IMR-90 (cell line): ENCODE data around the gene NUP107. TPM values are rescaled to one million over a fixed set of nuclear protein-coding genes. Genes with fewer than 3 reads are reported as not detected.
A peak's percentile ranks its signal among the peaks of the same experiment; 100 is the strongest.

ENCODE experiments used
- ATAC-seq: fragments of 200-7000 bp; cut with Tn5 transposase; 2 replicates; pipeline ENCODE4 v1.9.1; 2020; ENCODE audit warnings: low read depth, mild to moderate bottlenecking, moderate library complexity
- BruUV-seq: library from RNA; stranded (reverse); fragments of 400-500 nt; replicated peaks from 2 replicates; lab custom pipeline; 2021; lab: Mats Ljungman, UMichigan
- CTCF ChIA-PET: fragments of 300-600 bp; formaldehyde crosslinking; extraction: SDS; loops from one replicate; lab custom pipeline; 2021; ENCODE audit warnings: antibody characterized with exemption; lab: Yijun Ruan, JAX
- POLR2A ChIA-PET: fragments of 300-600 bp; sonication (Branson Sonifier 250); formaldehyde crosslinking; loops from one replicate; lab custom pipeline; 2022; ENCODE audit warnings: antibody characterized with exemption; ENCODE audit not compliant: unreplicated experiment; lab: Charles Lee
- DNase-seq: peaks from one replicate; pipeline ENCODE4 v3.0.0; 2013
- H2AFZ ChIP-seq: replicated peaks from 2 replicates; pipeline ENCODE3; 2013; ENCODE audit warnings: low read length, mild to moderate bottlenecking; ENCODE audit not compliant: poor library complexity
- H2AK5ac ChIP-seq: 2 replicates; pipeline ENCODE4 v1.6.1; 2013; ENCODE audit warnings: low read depth, low read length, inconsistent platforms
- H2AK9ac ChIP-seq: replicated peaks from 2 replicates; pipeline ENCODE3; 2013; ENCODE audit warnings: mild to moderate bottlenecking, low read depth, low read length, moderate library complexity; ENCODE audit not compliant: poor library complexity
- H2BK120ac ChIP-seq: 2 replicates; pipeline ENCODE4 v1.6.1; 2013; ENCODE audit warnings: low read depth, low read length, inconsistent platforms
- H2BK15ac ChIP-seq: 3 replicates; pipeline ENCODE4 v1.6.1; 2013; ENCODE audit warnings: low read depth, low read length, inconsistent platforms
- H2BK20ac ChIP-seq: 2 replicates; pipeline ENCODE4 v1.6.1; 2013; ENCODE audit warnings: low read depth, mild to moderate bottlenecking, inconsistent platforms, low read length, moderate library complexity
- H2BK5ac ChIP-seq: 2 replicates; pipeline ENCODE4 v1.6.1; 2013; ENCODE audit warnings: mild to moderate bottlenecking, low read depth, low read length, inconsistent platforms; ENCODE audit not compliant: poor library complexity, severe bottlenecking
- H3K14ac ChIP-seq: replicated peaks from 2 replicates; pipeline ENCODE4 v1.6.1; 2013; ENCODE audit warnings: low read depth, low read length, inconsistent platforms
- H3K18ac ChIP-seq: 2 replicates; pipeline ENCODE4 v1.6.1; 2013; ENCODE audit warnings: low read depth, low read length, control low read depth
- H3K23ac ChIP-seq: 2 replicates; pipeline ENCODE4 v1.6.1; 2013; ENCODE audit warnings: low read depth, low read length, inconsistent platforms
- H3K27ac ChIP-seq: 2 replicates; pipeline ENCODE4 v1.5.1; 2013; ENCODE audit warnings: mild to moderate bottlenecking, control low read depth, low read length; ENCODE audit not compliant: insufficient read depth
- H3K27me3 ChIP-seq: 2 replicates; pipeline ENCODE4 v1.6.1; 2013; ENCODE audit warnings: low read length; ENCODE audit not compliant: control insufficient read depth, insufficient read depth
- H3K36me3 ChIP-seq: 2 replicates; pipeline ENCODE4 v1.6.1; 2013; ENCODE audit warnings: low read length, mixed read lengths; ENCODE audit not compliant: control insufficient read depth, insufficient read depth
- H3K4ac ChIP-seq: 2 replicates; pipeline ENCODE4 v1.6.1; 2013; ENCODE audit warnings: low read depth, low read length, inconsistent platforms
- H3K4me1 ChIP-seq: 2 replicates; pipeline ENCODE4 v1.6.1; 2013; ENCODE audit warnings: low read length, mixed read lengths; ENCODE audit not compliant: control insufficient read depth, insufficient read depth
- H3K4me2 ChIP-seq: 2 replicates; pipeline ENCODE4 v1.6.1; 2013; ENCODE audit warnings: low read depth, mild to moderate bottlenecking, control low read depth, low read length, moderate library complexity
- H3K4me3 ChIP-seq: 2 replicates; pipeline ENCODE4 v1.5.1; 2013; ENCODE audit warnings: low read depth, mild to moderate bottlenecking, control low read depth, low read length, moderate library complexity; ENCODE audit not compliant: insufficient read depth
- H3K56ac ChIP-seq: 2 replicates; pipeline ENCODE4 v1.6.1; 2013; ENCODE audit warnings: low read length, inconsistent platforms; ENCODE audit not compliant: insufficient read depth; ENCODE audit errors: extremely low read depth
- H3K79me1 ChIP-seq, 2 experiments: 2 replicates each; pipeline ENCODE4 v1.6.1; 2013; ENCODE audit warnings: low read length in 2 of 2, inconsistent platforms in 1 of 2, low read depth in 1 of 2
- H3K9ac ChIP-seq: 2 replicates; pipeline ENCODE4 v1.6.1; 2013; ENCODE audit warnings: low read depth, low read length, control low read depth
- H3K9me1 ChIP-seq: 2 replicates; pipeline ENCODE4 v1.6.1; 2013; ENCODE audit warnings: low read length, inconsistent platforms; ENCODE audit not compliant: insufficient read depth
- H3K9me3 ChIP-seq: 2 replicates; pipeline ENCODE4 v1.6.1; 2013; ENCODE audit warnings: low read length; ENCODE audit not compliant: control insufficient read depth, insufficient read depth
- H4K20me1 ChIP-seq: 2 replicates; pipeline ENCODE4 v1.6.1; 2013; ENCODE audit warnings: low read length, inconsistent platforms; ENCODE audit not compliant: insufficient read depth
- H4K5ac ChIP-seq: 2 replicates; pipeline ENCODE4 v1.6.1; 2013; ENCODE audit warnings: mild to moderate bottlenecking, low read depth, low read length, control low read depth
- H4K8ac ChIP-seq, 2 experiments: 2 replicates each; pipeline ENCODE4 v1.6.1; 2013; ENCODE audit warnings: low read depth in 2 of 2, low read length in 2 of 2, control low read depth in 1 of 2, inconsistent platforms in 1 of 2
- H4K91ac ChIP-seq: 2 replicates; pipeline ENCODE4 v1.6.1; 2013; ENCODE audit warnings: low read depth, low read length, inconsistent platforms; ENCODE audit not compliant: insufficient read depth
- BHLHE40 ChIP-seq: fragments of 150-350 bp; IDR thresholded peaks from 2 replicates; pipeline ENCODE4 v1.6.1; 2016; ENCODE audit warnings: mild to moderate bottlenecking, low read depth, low read length
- CEBPB ChIP-seq: IDR thresholded peaks from 2 replicates; pipeline ENCODE4 v1.6.1; 2012; ENCODE audit warnings: low read depth, low read length, improper control_type of control experiment
- CHD1 ChIP-seq: IDR thresholded peaks from 2 replicates; pipeline ENCODE4 v1.6.1; 2012; ENCODE audit warnings: low read depth, low read length, improper control_type of control experiment
- CTCF ChIP-seq: conservative IDR thresholded peaks from 2 replicates; pipeline ENCODE4 v1.5.1; 2012; ENCODE audit warnings: mild to moderate bottlenecking, low read depth, low read length, improper control_type of control experiment
- ELK1 ChIP-seq: fragments of 150-350 bp; IDR thresholded peaks from 2 replicates; pipeline ENCODE4 v1.6.1; 2016; ENCODE audit warnings: low read depth, mild to moderate bottlenecking, low read length, moderate library complexity, borderline replicate concordance
- FOS ChIP-seq: fragments of 150-350 bp; IDR thresholded peaks from 2 replicates; pipeline ENCODE4 v1.6.1; 2016; ENCODE audit warnings: low read depth, low read length
- MAFK ChIP-seq: IDR thresholded peaks from 2 replicates; pipeline ENCODE4 v1.6.1; 2012; ENCODE audit warnings: low read depth, low read length, improper control_type of control experiment
- NFE2L2 ChIP-seq: fragments of 150-350 bp; IDR thresholded peaks from 2 replicates; pipeline ENCODE4 v1.6.1; 2016; ENCODE audit warnings: low read depth, mild to moderate bottlenecking, low read length
- POLR2A ChIP-seq: IDR thresholded peaks from 2 replicates; pipeline ENCODE4 v1.6.1; 2012; ENCODE audit warnings: mild to moderate bottlenecking, low read depth, low read length
- RAD21 ChIP-seq: IDR thresholded peaks from 2 replicates; pipeline ENCODE4 v1.6.1; 2012; ENCODE audit warnings: low read length, improper control_type of control experiment
- RCOR1 ChIP-seq: IDR thresholded peaks from 2 replicates; pipeline ENCODE4 v1.6.1; 2012; ENCODE audit warnings: mild to moderate bottlenecking, low read length, improper control_type of control experiment; ENCODE audit not compliant: insufficient replicate concordance
- RFX5 ChIP-seq: IDR thresholded peaks from 2 replicates; pipeline ENCODE4 v1.8.0; 2012; ENCODE audit warnings: low read depth, mild to moderate bottlenecking, low read length, moderate library complexity
- SMC3 ChIP-seq: fragments of 150-350 bp; IDR thresholded peaks from 2 replicates; pipeline ENCODE4 v1.6.1; 2016; ENCODE audit warnings: low read depth, mild to moderate bottlenecking, antibody characterized with exemption, low read length, moderate library complexity
- USF2 ChIP-seq: fragments of 150-350 bp; IDR thresholded peaks from 2 replicates; pipeline ENCODE4 v1.6.1; 2017; ENCODE audit warnings: mild to moderate bottlenecking, antibody characterized with exemption, low read length, low read depth
- WGBS, 2 experiments: methylation state at CpG; one replicate each; pipeline versions ENCODE4 v1.1.5 to v1.1.7; 2013; ENCODE audit warnings: missing lambda C conversion rate in 2 of 2; ENCODE audit not compliant: insufficient read length in 1 of 2; ENCODE audit errors: extremely low coverage in 2 of 2; 5-methylcytosine and 5-hydroxymethylcytosine counted together
- dilution Hi-C: fragments of 300-500 bp; cut with HindIII; formaldehyde crosslinking; loops from one replicate; pipeline ENCODE4 v1.14.3; 2018; ENCODE audit warnings: low sequenced_read_pairs; ENCODE audit not compliant: unreplicated experiment
- in situ Hi-C: fragments of 300-500 bp; cut with MboI; formaldehyde crosslinking; loops from 3 replicates; pipeline ENCODE4 v1.14.3; 2019; ENCODE audit warnings: low sequenced_read_pairs, inconsistent platforms, mixed read lengths
- intact Hi-C: fragments of 100-400 bp; cut with micrococcal nuclease; formaldehyde crosslinking; loops from 2 replicates; pipeline ENCODE4 v1.10.0; 2022
- polyA plus RNA-seq, 3 experiments: library from polyadenylated mRNA; depleted of rRNA; stranded (reverse); fragments of >200 nt; gene quantifications; 2 replicates each; pipeline ENCODE4 v1.2.3, GENCODE V29; 2012; ENCODE audit warnings: low replicate concordance in 1 of 3
- total RNA-seq: library from RNA; depleted of rRNA; stranded (reverse); fragments of >200 nt; gene quantifications from 2 replicates; pipeline ENCODE4 v1.2.3, GENCODE V29; 2012

Gene NUP107
- total and polyA plus RNA-seq, 2 of the 4 experiments (the other 2 are of a cell fraction), result 34.5 to 69.7 TPM

- ATAC-seq (peak; percentile 97), DNase-seq (peak; percentile 75)
- H3K27ac ChIP-seq, result peak within 1 kb of the TSS; percentile 67
- H3K4me1 ChIP-seq, result no peaks in the 10 kb centered on the region
- no peaks in the 10 kb centered on the region for H3K27me3 ChIP-seq
- no peaks in the 10 kb centered on the region for H3K36me3 ChIP-seq
- H3K4me2 ChIP-seq, result peak within 1 kb of the TSS; percentile 86
- no peaks in the 10 kb centered on the region for H3K9me1 ChIP-seq
- H2BK20ac ChIP-seq, result peak within 1 kb of the TSS; percentile 82; the same call in 1 of the 2 replicates
- 0% methylated on average over 32 of the region's 52 CpGs; no CpG with 5 or more reads in 1 of the 2 experiments for WGBS, 2 experiments
- H3K18ac ChIP-seq, result peak within 1 kb of the TSS; percentile 51; the same call in 1 of the 2 replicates
- no TSS peak for BruUV-seq
- peak within 1 kb of the TSS; percentile 82 for H4K91ac ChIP-seq
- peak within 1 kb of the TSS; percentile 96 for H3K4ac ChIP-seq
- H2BK5ac ChIP-seq, result peak within 1 kb of the TSS; percentile 77
- no peaks in the 10 kb centered on the region for H4K20me1 ChIP-seq
- in situ Hi-C loops (no loop called here), dilution Hi-C loops (no loop called here), intact Hi-C loops (loop anchor here (1.0 to 5.0 kb wide), 2 partner anchors 41 to 62 kb away; partner anchors contain the start of gene MDM2)
- H3K9me3 ChIP-seq, result no peaks in the 10 kb centered on the region
- H3K56ac ChIP-seq, result peak within 1 kb of the TSS; percentile 69
- H2AK9ac ChIP-seq, result peak within 1 kb of the TSS; percentile 94
- CTCF ChIA-PET, result no interaction called here
- H2AFZ ChIP-seq, result peak within 1 kb of the TSS; percentile 97
- H3K9ac ChIP-seq, result peak within 1 kb of the TSS; percentile 81
- H3K14ac ChIP-seq, result peak within 1 kb of the TSS; percentile 99
- H3K4me3 ChIP-seq, result peak within 1 kb of the TSS; percentile 77
- peak within 1 kb of the TSS; percentile 88 for H2BK120ac ChIP-seq
- H4K5ac ChIP-seq, result peak within 1 kb of the TSS; percentile 87
- peak within 1 kb of the TSS; percentile 92 for H3K23ac ChIP-seq
- peak within 1 kb of the TSS; percentile 68; the same call in 1 of the 2 replicates for H2AK5ac ChIP-seq
- POLR2A ChIA-PET, result interaction anchor here (0.5 to 2.0 kb wide), 3 partner anchors 63 to 1006 kb away, joined by 4 to 9 read pairs (median 5); no protein-coding TSS in a partner anchor
- peak within 1 kb of the TSS; percentile 25; the same call in 1 of the 3 replicates for H2BK15ac ChIP-seq
- peak within 1 kb of the TSS; percentile 87 to 100 for H4K8ac ChIP-seq
- H3K79me1 ChIP-seq, result peaks cover 10 to 20% of the 10 kb centered on the region in 2 experiments
- TF ChIP-seq CHD1 (no peak), SMC3 (no peak), POLR2A (0 out of 2 replicates have a peak, but pooled peaks have one; percentile 42), ELK1 (no peak), RCOR1 (no peak), RAD21 (0 out of 2 replicates have a peak, but pooled peaks have one; percentile 3), RFX5 (no peak), MAFK (no peak), CEBPB (no peak), FOS (no peak), BHLHE40 (peak; percentile 70), CTCF (no peak), USF2 (peak; percentile 95), NFE2L2 (no peak)
These were observed 59.3 kb downstream of the NUP107 start, which contains the start of gene SLC35E3 for GRCh38 chr12:68745904-68746571. SLC35E3 (plus strand) TSS chr12:68746176; CDS start chr12:68746378, 202 bp downstream.
